GM13976 (cell line): Measurements from ENCODE around the gene FOXC2.

Experiments used
- DNase-seq: peaks from one replicate; pipeline ENCODE4 v3.0.0; 2012; ENCODE audit warnings: low spot score
- CTCF ChIP-seq: IDR thresholded peaks from 2 replicates; pipeline ENCODE4 v1.5.1; 2012; ENCODE audit warnings: borderline replicate concordance, mild to moderate bottlenecking; ENCODE audit not compliant: insufficient read depth; ENCODE audit errors: extremely low read depth, missing control alignments, control extremely low read depth
- in situ Hi-C: fragments of 300-500 bp; cut with MboI; formaldehyde crosslinking; loops from one replicate; pipeline ENCODE4 v1.12.0; 2022; ENCODE audit warnings: low sequenced_read_pairs, mixed read lengths, inconsistent platforms; ENCODE audit not compliant: unreplicated experiment

FOXC2 gene

GRCh38 chr16:86520317-86521210 lies 46.1 kb upstream of the FOXC2 start:
- DNase-seq: no peak
- TF ChIP-seq CTCF: no peak
- in situ Hi-C loops: loop anchor here (25.0 kb wide), 3 partner anchors 183 to 708 kb away; no protein-coding TSS in a partner anchor

GRCh38 chr16:86521236-86522197 lies 45.1 kb upstream of the FOXC2 start:
- in situ Hi-C loops: loop anchor here (25.0 kb wide), 3 partner anchors 184 to 709 kb away; no protein-coding TSS in a partner anchor
- no peak for TF ChIP-seq CTCF
- no peak for DNase-seq

- no peak for TF ChIP-seq CTCF
- in situ Hi-C loops: loop anchor here (25.0 kb wide), 3 partner anchors 185 to 710 kb away; no protein-coding TSS in a partner anchor
- no peak for DNase-seq
Observed at GRCh38 chr16:86522634-86523033, 44.0 kb upstream of the FOXC2 start.

- no peak for TF ChIP-seq CTCF
- DNase-seq: no peak
- in situ Hi-C loops: loop anchor here (25.0 kb wide), 3 partner anchors 186 to 711 kb away; no protein-coding TSS in a partner anchor
Observed at GRCh38 chr16:86523166-86523740, 43.4 kb upstream of the FOXC2 start.

- no peak for TF ChIP-seq CTCF
- in situ Hi-C loops: loop anchor here (25.0 kb wide), 3 partner anchors 187 to 712 kb away; no protein-coding TSS in a partner anchor
- no peak for DNase-seq
Observed at GRCh38 chr16:86524029-86524428, 42.6 kb upstream of the FOXC2 start.

GRCh38 chr16:86525696-86526095 lies 40.9 kb upstream of the FOXC2 start:
- no peak for TF ChIP-seq CTCF
- in situ Hi-C loops: no loop called here
- no peak for DNase-seq
